GM19193 (cell line): ENCODE measurements around the gene SORCS2.

Source experiments
- POLR2A ChIP-seq: IDR thresholded peaks from 4 replicates; pipeline ENCODE4 v1.6.1; 2011; ENCODE audit not compliant: insufficient read depth, insufficient read length; ENCODE audit errors: extremely low read depth

SORCS2 gene

DNA sequence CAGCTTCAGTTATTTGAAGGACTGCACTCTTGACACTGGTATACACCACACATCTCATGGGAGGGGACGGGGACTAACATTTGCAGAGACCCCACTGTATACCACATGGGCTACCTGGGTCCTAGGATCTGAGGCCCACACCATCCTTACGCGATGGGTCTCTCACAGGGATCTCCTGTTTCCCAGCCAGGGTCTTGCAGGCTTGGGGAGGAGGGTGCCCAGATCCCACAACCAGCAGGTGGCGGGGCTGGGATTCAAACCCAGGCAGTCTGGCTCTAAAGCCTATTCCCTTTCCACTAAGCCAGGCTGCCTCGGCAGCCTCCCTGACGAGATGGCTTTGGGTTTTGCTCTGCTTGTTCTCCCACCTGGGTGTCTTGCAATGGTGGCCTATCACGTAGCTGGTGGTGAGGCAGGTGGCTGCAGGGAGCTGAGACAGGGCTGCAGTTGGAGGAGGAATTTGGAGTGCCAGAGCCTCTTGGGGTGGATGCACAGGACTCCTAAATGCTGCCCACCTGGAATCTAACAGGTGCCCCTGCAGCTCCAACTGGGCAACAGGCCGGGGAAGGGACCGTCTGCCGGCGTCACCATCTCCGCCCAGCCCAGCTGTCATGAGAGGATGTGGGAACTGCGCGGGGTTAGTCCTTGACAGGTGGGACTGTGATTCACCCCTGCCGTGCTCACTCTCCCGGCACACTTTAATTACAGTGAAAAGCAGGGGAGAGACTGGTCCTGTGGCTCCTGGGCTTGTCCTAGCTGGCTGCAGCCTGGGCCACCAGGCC lies 131.7 kb downstream of the SORCS2 start:
- no peak for TF ChIP-seq POLR2A

DNA sequence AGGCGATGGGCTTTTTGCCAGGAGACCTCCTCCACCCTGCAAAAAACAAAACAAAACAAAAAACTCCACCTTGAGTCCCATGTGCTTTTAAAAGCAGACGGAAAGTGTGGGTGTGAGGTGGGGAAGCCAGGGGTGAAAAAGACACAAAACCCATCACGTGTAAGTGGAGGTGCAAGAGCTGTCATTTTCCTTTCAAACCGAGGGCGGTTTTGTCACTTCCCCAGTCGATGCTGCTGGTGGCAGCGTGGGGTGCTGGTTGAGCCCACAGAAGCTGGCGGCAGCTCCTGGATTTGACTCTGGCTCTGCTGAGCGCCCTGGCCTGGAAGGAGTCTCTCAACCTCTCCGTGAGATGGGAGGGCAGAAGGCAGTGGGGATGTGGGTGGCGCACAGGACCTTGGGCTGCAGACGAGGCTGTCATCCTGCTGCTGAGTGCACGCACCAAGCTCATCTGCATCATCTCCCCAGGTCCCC lies 132.3 kb downstream of the SORCS2 start:
- no peak for TF ChIP-seq POLR2A

DNA sequence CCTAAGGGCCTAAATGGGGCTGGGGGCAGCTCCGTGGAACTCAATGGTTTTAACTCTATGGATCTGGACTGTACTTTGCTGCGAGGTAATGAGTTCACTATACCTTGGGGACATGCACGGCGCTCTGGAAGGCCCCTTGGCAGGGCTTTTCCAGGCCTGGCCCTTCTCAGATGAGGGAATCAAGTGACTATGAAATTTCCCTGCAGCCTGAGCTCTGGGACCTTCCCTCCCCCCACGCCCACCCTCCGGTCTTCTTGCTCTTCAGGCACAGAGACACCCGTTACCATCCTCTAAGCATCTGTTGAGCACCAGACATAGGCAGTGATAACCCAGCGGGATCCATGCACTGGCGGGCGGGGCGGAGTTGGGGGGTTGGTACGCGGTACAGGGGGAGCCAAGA lies 133.2 kb downstream of the SORCS2 start:
- no peak for TF ChIP-seq POLR2A

DNA sequence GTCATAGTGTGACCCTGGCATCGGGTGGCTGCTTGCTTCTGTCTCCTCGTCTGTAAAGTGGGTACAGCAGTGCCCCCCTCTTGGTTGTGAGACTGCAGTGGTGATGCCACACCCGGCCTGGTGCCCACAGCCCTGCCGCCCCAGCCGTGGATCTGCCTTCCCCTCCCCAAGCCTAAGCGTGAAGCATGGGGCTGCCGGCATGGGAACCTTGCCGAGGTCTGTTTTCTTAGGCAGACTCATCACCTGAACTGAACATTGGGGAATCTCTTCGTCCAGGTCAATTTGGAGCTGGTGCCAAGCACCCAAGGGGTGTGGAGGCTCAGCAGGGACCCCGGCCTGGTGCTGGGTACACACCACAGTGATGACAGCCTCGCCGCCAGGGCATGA lies 134.0 kb downstream of the SORCS2 start:
- no peak for TF ChIP-seq POLR2A

DNA sequence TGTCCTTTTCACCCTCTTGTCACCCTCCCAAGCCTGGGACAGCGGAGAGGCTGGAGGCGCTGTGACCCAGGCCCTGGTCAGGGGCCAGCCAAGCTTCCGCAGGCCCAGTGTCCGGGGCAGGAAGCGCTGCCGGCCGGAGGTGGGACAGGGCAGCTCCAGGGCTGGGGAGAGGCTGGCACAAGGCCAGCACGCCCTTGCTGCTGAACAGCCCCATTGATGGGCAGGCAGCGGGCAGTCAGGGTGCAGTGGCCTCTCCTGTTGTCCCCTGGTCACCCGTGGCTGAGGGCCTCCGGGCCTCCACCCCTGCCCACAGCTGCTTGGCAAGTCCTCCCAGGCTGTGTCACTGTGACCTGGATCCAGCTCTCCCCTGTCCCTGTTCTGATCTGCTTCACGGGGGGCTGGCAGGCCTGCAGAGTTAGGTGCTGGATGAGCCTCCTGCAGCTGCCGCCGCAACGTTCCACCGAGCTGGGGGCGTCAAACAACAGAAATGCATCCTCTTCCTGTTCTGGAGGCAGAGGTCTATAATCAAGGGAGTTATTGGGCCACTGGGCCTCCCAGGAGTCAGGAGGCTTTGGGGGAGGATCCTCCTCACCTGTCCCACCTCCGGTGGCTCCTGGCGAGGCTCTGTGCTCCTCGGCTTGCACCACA lies 134.5 kb downstream of the SORCS2 start:
- no peak for TF ChIP-seq POLR2A

DNA sequence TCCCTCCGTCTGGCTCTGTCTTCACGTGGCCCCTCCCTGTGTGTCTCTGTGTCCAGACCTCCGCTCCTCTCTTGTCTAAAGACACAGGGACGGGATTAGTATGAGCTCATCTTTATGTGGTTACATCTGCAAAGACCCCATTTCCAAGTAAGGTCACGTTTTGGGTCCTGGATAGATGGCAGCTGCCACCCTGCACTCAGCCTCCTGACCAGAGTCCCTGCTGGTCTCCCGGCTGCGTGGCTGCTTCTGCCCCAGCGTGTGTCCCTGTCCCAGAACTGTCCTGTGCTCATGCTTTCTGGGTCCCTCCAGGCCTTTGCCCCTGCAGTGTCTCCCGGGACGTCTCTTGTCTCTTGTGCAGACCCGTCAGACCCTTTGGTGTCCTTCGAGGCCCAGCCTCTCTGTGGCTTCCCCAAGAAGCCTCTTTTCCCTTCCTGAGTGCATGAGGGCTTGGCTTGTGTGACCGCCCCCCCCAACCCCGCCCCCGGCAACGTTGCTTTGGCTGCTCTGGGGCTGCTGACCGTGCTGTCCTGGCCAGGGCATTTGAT lies 135.1 kb downstream of the SORCS2 start:
- TF ChIP-seq POLR2A: no peak

DNA sequence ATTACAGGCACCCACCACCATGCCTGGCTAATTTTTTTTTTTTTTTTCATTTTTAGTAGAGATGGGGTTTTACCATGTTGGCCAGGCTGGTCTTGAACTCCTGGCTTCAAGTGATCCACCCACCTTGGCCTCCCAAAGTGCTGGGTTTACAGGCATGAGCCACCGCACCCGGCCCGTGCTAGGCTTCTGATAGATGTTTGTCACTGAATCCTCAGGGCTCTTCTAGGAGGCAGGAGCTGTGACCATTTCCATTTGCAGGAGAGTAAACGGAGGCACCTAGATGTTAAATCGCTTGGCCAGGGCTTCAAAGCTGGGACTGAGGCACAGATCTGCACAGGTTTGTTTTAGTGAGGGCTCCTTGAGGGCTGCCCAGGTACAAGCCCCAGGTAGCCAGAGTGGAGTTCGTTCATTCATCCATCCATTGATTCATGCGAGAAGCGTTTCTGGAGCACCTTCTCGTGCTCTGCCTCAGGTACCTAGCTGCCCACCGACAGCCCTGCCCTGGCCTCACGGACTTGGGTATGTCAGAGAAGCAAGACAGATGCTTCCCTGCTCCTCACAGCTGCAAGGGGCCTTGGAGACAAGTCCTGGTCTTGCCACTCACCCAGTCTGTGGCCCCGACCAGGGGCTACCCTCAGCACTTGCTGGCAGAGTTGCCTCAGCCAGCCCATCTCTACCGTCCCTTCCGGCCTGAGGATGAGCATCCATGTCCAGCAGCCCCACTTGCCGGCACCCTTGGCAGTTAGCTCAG lies 136.0 kb downstream of the SORCS2 start:
- TF ChIP-seq POLR2A: no peak

DNA sequence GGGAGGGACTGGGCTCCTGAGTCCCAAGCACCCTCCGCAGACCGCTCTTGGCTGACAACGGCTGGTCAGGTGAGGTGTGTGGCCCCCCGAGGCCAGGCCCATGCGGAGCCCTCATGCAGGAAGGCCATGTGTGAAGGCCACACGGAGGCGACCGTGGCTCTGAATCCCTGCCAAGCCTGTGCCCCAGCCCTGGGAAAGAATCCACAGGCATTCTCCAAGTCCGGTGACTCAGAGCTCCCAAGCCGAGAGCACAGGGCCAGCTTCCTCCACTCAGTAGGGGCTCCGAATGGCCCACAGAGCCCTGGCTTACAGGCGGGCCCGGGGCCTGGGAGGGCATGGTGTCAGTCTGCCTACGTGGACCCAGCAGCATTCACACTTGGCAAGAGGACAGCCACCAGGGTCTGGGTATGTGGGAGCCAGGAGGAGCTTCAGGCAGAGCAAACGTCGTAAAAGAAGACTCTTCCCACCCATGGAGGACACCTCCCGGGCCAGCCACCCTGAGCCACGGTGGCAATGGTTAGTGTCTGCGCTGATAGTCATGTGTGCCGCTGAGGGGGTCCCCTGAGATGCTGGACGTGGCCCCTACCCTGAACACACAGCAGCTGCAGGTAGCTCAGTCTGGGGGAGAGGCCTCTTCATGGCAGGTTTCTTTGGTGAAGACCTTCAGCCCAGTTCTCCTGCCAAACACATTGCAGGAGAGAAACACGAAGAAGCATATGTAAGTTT lies 136.7 kb downstream of the SORCS2 start:
- TF ChIP-seq POLR2A: no peak

DNA sequence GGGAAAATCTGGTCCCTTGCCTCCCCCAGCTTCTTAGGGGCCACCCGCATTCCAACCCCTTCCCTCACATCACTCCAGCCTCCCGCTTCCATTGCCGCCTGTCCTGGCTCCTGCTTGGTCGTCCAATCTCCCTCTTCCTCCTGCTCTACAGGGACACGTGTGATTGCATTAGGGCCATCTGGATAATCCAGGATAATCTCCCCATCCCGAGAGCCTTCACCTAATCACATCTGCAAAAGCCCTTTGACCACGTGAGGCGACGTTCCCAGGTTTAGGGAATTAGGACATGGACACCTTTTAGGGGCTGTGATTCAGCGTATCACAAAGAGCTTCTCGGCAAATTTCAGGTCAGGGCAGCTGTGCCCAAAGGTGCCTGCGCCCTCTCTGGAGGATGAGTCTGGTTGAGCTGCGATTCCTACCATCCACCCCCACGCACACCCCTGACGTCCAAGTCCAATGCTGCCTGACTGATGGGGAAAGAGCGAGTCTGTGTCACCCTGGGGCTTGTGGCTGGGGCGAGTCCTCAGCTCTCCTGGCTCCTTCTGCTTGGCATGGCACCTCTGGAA lies 137.8 kb downstream of the SORCS2 start:
- TF ChIP-seq POLR2A: no peak

DNA sequence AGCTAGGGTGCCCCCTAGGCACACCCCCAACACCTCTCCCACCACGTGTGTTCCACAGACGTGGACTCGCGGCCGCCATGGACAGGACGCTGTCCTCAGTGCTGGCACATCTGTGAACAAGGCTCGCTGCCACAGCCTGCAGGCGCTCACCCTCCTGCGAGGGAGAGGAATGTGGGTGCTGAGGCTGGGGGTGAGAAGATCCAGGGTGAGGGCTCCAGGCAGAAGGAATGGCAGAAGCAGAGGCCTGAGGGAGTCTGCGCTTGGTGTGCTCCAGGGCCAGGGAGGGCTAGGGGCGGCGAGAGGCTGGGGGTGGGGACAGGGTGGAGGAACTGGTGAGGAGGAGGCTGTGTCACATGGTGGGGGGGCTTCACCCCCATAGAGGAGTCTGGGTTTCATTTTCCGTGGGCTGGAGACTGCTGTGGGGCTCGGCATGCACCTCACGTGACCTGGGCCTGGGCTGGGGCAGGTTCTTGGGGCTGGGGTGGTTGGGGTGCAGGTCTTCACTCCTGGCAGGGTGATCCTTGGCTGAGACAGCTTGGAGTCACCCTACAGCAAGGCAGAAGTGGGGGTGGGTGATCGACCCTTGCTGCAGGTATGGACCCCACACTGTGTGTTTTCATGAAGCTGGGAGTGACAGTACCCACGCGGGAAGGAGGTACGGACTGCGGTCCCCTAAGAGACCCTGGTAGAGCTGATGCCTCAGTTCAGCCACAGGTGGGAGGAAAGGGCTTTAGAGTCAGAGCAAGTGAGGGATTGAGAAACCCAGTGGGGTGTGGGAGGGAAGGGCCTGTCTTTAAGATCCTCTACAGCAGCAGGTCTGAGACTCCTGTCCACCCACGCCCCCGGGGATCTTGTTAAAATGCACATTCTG lies 138.7 kb downstream of the SORCS2 start:
- TF ChIP-seq POLR2A: no peak

DNA sequence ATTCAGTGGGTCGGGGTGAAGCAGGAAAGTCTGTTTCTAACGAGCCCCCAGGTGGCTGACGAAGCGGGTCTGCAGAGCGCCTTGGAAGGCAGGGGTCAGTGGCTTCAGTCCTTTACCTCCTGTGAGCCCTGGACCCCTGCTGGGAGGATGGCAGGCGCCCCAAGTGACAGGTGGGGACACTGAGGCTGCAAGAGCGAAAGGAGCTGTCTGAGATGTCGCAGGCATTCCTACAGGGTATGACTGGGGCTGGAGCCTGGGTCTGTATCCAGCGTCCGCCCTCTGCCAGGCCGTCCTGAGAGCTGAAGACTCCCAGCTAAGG lies 139.3 kb downstream of the SORCS2 start:
- no peak for TF ChIP-seq POLR2A

DNA sequence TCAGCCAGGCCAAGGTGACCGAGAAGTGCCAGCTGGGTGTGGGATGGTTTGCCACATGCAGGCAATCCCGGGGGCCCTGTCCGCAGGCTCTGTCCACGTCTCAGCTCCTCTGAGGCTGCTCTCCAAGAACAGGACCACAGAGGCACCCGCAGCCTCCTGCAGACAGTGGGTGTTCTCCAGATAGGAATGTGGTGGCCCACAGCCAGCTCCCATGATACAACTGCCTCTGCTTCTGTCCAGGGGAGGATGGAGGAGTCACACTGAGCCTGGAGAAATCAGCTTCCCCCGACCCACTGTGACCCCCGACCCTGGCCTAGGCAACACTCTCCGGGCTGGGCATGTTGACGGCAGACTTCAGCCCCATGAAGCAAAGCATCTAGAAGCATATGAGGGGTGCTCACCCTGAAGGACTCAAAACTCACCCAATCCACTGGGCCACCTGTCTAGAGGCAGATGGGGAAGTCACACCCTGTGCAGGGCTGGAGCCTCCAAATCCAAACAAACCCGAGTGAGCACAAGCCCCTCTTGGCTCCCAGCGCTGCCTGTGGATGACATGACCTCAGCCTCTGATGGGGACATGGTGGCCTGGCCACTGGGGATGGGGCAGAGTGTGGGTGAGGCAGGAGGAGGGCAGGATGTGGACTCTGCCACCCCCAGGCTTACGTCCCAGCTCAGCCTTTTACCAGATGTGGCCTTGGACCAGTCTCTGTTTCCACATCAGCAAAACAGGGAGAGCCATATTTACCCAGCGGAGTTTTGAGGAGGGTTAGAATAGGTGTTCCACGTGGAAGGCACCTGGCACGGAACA lies 140.1 kb downstream of the SORCS2 start:
- no peak for TF ChIP-seq POLR2A
